Caki2 (cell line): ENCODE results near the gene IL1RAP. TPM values are rescaled to one million over a fixed set of nuclear protein-coding genes. Genes with fewer than 3 reads are reported as not detected.

Experiments
- DNase-seq: peaks from one replicate; pipeline ENCODE4 v3.0.0-alpha.2; 2015; ENCODE audit warnings: low read depth
- in situ Hi-C: cut with HindIII; loops from 2 replicates; pipeline ENCODE4 v1.10.0; 2016; ENCODE audit warnings: low sequenced_read_pairs, low pct_unique_long_range_greater_than_20kb, mixed read lengths
- total RNA-seq: library from RNA; depleted of rRNA; stranded (reverse); fragments of >200 nt; shearing (Covaris generic); gene quantifications from 2 replicates; pipeline ENCODE4 v1.2.3, GENCODE V29; 2014; ENCODE audit warnings: low replicate concordance

The IL1RAP gene
- total RNA-seq, 1 experiment from 2014 or later, result 9.5 TPM

DNA sequence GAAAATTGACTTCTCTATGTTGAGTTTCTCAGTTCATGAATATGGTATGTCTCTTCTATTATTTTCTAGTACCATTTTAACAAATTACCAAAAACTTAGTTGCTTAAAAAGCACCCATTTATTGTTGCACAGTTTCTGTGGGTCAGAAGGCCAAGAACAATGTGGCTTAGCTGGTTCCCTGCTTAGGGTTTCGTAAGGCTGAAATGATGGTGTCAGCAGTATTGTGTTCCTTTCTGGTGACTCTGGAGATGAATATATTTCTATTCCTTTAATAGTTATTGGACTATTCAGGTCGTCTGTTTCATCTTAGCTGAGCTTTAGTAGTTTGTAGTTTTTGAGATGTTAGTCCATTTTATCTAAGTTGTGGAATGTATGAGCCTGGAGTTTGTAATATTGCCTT is 44.9 kb downstream of the IL1RAP start:
- in situ Hi-C loops, result no loop called here
- no peak for DNase-seq

DNA sequence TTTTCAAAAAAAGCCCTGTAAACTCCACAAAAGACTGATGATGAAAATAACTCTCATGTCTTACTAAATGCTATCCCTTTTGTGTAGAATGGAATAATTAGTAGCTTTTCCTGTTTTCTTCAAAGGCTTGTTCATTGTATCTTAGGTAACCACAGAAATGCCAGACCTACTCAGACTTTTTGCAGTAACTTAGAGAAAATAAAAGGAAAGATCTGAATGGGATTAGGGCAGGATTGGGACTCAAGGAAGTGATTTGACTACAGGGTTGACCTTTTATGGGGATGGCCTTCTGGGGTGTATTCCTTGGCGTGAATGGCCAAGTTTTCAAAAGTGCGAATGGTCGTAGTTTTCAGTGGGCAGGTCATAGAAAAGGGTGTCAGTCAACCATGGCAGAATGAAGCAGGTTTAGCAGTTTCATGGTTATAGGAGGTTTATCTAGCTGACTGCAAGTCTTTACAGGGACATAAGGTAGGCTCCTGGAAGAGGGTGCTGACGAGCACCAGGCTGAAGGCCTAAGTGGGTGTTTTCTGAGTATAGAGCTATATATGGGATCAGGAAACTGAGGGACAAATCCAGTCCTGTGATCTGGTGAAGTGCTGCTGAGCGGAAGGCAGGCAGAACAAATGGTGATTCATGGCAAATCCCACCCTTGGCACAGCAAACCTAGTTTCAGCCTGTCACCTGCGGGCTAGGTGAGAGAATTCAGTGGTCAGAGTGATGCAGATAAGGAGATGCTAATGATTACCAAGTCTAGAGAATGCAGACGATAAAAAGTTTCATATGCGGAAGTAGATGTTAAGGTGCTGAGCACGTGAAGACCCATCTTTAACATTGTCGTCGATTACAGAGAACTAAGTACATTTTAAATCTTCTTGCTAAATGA is 46.4 kb downstream of the IL1RAP start:
- in situ Hi-C loops, result no loop called here
- DNase-seq, result no peak

DNA sequence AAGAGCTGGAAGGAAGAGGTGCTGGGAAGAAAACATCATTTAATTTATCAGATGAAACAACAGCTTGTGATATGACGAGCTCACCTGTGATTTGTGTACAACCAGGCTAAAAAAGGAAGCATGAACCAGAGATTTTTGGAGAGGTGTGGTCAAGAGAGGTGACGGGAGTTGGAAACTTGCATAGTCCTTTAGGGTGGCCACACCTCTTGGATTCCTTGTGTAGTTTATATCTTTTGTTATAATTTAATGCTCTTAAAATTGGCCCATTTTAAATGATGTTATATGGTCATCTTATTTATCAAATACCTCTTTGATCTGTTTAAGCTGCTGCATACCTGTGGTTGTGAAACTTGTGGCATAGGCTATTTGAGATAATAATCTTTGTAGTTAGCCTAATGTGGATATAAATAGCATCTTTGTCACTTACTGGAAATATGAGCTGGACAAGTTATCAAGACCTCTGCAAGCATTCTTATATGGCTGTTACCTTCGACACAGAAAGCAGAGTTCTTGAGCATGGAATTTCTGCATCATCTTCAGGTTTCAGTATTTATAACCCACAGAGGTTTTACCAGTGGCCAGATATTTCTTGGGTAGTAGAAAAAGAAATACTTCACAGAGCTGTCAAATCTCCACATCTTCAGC is 49.1 kb downstream of the IL1RAP start:
- DNase-seq, result no peak
- in situ Hi-C loops, result no loop called here

DNA sequence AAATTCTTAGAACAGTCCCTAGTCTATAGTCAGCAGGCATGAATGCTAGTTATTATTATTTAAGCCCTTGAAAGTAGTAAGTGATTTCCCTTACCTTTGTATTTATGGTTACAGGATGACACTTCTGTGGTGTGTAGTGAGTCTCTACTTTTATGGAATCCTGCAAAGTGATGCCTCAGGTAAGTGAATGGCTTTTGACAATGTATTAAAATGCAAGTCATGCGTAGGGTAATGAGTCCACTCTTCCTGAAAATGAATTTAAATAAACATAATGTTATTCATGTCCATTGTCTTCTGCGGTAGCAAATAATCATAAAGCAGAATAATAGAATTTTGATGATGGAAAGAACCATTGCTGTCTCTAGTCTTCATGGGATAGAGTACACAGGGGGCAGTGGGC is 50.3 kb downstream of the IL1RAP start:
- in situ Hi-C loops, result no loop called here

DNA sequence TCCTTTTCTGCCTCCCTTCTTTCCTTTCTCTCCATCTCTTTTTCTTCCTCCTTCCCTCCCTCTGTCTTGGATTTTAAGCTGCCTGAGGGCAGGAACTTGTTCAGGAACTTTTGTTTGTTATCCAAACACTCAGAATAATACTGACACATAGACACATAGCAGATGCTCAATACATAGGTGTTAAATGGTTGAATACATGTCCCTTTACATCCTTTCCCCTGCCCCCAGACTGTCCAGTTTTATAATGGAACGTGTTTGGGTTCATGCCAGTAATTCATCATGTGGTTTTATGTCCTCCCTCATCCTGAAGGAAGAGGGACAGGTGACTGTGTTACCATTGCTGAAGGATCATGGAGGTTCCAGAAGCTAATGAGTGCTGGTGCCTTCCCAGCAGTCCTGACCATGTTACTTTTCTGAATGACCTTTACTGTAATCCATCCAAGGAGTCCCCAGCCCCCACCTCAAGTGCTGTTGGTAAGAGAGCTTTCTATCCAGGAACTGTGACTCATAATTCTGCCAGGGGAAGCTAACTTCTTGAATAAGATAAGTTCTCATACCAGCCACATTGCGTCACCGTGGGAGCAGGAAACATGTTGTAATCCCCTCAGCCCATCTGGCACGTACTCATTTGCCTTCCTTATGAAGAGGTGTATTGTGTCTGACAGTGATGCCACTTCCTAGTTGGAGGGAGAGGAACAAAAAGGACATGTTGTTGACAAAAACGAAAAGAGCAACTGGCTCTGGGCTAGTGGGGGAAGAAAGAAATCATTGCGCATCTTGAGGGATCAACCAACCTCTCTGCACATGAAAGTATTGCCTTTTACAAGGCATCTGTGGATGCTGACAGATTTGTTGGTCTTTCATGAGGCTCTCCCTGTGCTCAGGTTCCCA is 52.4 kb downstream of the IL1RAP start:
- DNase-seq, result peak; percentile 90
- in situ Hi-C loops, result no loop called here

More for the DNA sequence above, 50.3 kb downstream of the IL1RAP start:
- DNase-seq, result no peak

DNA sequence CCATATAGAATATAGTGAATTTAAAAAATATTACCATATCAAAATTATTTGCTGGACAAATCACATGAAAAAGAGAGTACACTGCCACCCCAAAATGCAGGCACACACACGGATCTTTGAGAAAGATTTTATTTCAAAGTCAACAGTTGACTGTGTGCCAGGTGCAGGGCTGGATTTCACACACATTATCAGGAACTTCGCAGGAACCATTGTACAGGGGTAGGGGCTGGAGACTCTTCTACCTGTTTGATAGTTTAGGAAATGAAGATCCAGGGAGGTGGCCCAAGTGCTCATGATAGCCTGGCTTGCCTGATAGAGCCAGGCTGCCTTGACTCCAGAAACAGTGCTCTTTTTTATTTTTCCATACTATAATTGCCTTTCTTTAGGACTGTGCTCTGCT is 54.2 kb downstream of the IL1RAP start:
- no peak for DNase-seq
- in situ Hi-C loops, result no loop called here

DNA sequence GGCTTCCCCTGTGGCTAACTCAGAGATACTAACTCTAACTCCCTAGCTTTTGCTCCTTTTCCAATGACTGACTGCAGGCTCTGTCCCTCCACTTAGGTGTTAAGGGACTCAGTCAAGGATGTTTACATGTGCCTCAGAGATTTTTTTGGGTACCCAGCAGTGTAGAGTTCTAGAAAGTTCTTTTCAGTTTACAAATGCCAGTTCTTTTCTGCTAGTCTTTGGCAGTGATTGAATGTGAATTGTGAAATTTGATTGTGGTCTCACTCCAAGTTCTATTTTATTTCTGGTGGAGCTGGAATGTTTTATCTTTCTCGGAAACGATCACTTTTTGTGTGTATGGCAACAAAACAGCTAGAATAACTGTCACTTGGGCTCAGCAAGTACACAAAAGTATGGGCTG is 60.6 kb downstream of the IL1RAP start:
- no peak for DNase-seq
- in situ Hi-C loops, result no loop called here

DNA sequence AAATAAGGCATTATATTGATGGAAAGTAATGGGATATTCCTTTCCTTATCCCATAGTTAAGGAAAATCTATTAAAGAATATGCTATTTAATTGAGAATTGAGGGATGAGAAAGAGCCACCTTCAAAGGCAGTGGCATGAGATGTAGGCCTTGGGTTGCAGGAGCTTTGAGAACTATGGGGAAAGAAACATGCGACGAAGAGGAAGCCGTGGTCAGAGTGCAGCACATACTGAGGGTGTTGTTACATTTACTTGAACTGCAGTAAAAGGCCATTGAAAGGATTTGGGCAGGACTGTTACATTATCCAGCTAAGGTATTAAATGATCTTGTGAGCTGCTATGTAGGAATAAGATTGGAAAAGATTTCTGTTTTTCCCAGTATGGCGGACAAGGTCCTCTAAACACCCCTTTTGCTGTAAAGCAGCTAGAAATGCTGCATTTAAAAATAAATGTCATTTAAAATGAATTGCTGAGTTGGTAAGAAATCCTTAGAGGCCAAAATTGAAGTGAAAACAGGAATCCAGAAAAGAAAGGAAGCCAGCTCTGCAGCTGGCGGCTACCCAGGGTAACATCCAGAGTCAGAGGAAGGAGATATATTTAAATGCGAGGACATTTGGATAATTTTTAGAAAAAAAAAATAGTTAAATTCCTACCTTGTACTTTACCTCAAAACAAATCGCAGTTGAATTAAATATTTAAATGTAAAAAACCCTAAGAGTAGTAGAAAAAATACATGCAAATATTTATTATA is 61.7 kb downstream of the IL1RAP start:
- no peak for DNase-seq
- in situ Hi-C loops, result no loop called here

DNA sequence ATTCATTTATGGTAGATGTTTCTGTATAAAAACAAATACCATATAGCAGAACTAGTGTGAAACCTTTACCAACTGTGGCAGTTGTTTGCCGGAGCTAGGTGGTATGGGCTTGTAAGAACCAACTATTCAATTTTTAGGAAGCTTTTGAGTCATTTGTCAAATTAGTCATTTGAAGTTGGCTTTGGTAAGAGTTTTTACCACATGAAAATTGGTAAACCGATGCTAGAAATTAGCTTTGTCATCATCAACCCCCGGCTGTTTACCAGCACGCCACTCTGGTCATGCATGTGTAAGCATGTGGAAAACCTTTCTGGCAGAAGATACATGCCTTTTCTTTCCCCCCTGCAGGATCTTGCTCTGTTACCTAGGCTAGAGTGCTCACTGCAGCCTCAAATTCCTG is 63.3 kb downstream of the IL1RAP start:
- in situ Hi-C loops, result no loop called here
- no peak for DNase-seq

DNA sequence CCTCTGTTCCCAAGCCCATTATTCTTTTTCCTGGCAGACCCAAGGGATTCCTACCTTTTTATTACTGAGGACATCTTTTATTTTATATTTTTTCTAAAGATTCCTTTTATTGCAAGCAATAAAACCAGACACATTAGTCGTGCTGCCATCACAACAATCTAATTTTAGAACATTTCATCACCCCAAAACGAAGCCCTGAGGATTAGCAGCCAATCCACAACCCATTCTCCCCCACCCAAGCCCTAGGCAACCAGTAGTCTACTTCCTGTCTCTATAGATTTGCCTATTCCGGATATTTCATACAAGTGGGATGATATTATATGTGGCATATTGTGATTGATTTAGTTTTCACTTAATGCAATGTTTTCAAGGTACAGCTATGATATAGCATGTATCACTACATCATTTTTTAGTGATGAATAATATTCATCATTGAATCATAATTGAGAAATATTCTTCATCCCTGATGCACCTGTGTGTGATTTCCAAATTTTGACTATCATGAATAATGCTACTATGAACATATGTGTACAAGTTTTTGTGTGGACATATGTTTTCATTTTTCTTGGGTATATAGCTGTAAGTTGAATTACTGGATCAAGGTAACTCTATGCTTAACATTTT is 65.7 kb downstream of the IL1RAP start:
- in situ Hi-C loops, result no loop called here
- no peak for DNase-seq

DNA sequence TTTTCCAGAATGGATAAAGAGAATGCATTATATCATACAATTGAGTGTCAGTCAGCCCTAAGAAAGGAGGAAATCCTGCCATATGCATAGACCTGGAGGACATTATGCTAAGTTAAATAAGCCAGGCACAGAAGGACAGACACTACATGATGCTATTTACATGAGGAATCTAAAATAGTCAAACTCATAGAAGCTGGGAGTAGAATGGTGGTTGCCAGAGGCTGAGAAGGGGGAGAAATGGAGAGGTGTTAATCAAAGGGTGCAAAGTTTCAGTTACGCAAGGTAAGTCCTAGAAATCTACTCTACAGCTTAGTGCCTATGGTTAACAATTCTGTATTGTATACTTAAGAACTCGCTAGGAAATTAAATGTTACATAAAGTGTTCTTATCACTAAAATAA is 66.5 kb downstream of the IL1RAP start:
- in situ Hi-C loops, result no loop called here
- no peak for DNase-seq

DNA sequence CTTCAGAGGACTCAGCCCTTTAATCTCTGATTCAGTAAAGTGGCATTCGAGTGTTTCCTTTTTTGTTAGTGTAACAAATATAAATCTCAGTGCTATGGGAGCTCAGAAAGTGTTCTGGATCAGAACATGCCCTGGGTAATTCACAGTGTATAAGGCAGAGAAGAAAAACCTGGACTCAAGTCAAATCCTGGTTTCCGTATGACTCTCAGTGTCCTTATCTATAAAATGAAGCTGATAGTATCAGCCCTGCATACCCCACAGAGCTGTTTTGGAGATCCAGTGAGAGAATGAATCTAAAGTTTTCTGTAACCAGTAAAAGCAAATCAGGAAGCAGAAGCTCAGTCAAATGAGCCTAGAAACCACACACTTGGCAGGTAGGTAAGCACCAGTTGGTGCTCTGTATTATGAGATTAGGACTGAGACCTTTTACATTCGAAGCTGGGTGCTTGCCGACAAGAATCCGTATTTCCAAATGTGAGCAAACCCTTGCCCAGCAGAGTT is 67.2 kb downstream of the IL1RAP start:
- in situ Hi-C loops, result no loop called here
- no peak for DNase-seq

DNA sequence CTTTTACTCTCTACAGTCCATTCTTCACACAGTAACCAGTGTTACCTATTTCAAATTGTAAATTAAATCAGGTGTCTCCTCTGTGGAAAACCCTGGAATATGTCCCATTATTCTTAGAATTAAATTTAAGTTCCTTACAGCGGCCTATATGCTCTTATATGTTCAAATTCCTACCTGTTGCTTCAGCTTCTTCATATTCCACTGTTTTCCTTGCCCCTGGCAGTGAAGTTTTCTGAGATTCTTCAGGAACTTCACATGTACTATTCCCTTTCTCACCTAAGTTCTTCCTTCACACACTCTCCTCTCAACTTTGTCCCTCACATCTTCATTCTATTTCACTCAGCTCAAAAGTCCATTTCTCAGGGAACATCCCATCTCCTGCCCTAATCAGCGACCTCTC is 68.8 kb downstream of the IL1RAP start:
- no peak for DNase-seq
- in situ Hi-C loops, result no loop called here

DNA sequence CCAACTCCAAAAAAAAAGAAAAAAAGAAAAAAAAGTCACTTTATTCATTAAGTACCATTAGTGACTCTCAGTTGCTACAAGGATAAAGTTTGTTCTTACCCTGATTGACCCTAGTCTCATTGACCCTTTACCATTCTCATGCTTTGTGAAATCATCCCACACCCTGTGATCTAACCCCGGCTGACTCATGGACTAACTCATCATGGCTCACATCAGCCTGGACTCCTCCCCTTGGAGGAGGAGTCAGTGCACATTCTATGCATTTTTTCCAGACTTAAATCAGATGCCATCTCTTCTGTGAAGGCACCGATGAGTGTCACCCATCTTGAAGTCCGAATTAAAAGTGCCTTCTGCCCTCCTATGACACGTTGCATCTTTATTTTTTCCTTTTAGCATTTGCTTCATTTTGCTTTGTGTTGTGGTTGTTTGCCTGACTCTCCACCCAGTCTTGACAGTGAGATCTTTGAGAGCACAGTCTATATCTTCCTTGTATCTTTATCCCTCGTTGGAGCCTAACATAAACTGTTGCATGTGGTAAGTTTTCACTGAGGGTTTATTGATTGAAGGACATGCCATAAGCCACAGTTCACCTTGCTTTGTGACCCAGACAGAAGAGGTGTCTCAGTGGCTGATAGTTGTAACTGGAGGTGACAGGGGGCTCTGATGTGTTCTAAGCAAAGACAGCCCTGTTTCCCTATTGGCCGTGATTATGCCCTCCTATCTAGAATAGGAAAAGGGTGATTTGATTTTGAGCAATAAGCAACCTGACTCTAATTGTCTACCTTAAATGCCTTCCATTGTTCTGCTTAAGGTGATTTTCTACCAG is 72.1 kb downstream of the IL1RAP start:
- in situ Hi-C loops, result no loop called here
- DNase-seq, result peak; percentile 93

DNA sequence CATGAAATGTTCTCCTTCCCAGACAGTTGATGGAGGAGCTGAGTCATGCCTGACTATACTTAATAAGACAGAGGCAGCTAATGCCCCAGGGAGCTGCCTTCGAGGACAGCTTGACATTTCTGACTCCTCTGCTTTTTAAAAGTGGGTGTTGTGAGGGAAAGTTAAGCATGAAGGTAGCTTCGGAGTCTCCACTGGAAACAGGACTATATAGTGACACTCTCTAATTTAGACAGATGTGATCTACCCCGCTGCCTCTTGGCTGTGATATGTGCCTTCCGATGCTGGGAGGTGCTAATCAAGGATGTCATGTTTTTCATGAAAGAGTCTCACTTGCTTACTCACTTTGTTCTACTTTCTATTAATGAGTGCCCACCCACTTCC is 72.7 kb downstream of the IL1RAP start:
- in situ Hi-C loops, result no loop called here
- peak; percentile 77 for DNase-seq

DNA sequence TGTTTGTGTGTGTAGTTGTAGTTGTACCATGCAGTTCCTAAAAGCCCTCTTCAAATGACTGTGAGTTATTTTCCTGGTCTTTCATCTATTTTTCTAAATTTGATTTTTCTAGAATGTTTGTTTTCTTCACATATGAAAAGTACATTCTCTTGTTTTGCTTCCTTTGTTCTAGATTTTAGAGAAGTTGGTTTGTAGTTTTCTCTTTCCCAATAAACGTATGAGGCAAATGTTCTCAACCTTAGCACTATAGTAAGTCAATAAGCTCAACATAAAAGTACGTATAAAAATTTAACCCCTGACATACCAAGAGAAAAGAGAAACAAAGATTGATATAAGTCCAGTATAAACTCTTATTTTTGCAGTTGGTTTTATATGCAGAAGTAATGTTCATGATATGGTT is 74.7 kb downstream of the IL1RAP start:
- in situ Hi-C loops, result no loop called here

DNA sequence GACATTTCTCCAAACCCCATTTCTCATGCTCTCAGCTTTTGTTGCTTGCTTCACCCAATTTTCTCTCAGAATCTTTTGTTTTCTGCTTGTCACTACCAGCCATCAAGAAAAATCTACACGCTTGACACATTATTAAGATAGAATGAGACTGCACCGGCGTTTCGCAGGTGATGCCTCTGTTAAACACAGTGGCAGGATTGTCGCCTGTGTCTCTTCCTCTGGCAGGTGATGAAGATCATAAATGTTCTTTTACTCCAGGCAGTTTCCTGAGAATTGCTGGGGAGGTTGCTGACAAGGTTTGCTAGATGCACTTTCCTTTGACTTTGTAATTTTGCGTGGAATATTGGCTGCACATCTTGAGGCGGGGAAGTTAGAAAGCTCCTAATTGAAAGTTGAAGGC is 75.4 kb downstream of the IL1RAP start:
- in situ Hi-C loops, result no loop called here
- DNase-seq, result no peak

More for the DNA sequence above, 74.7 kb downstream of the IL1RAP start:
- DNase-seq, result no peak
